Kidney capillary endothelial cell (primary cell): ENCODE results near the gene ADIPOR1.
A peak's percentile ranks its signal among the peaks of the same experiment; 100 is the strongest.

Experiments
- DNase-seq: peaks from one replicate; pipeline ENCODE4 v3.0.0-alpha.2; 2018; ENCODE audit warnings: low spot score

Gene ADIPOR1

DNA sequence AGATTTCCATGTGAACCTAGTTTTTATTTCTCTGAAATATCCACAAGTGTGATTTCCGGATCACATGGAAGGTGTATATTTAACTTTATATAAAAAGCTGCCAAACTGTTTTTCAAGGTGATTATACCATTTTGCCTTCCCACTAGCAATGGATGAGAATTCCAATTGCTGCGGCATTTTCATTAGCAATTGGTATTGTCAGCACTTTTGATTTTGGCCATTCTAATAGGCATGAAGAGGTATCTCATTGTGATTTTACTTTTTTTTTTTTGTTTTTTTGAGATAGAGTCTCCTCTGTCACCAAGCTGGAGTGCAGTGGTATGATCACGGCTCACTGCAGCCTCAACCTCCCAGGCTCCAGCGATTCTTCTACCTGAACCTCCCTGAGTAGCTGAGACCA is 13.9 kb upstream of the ADIPOR1 start:
- DNase-seq, result no peak

DNA sequence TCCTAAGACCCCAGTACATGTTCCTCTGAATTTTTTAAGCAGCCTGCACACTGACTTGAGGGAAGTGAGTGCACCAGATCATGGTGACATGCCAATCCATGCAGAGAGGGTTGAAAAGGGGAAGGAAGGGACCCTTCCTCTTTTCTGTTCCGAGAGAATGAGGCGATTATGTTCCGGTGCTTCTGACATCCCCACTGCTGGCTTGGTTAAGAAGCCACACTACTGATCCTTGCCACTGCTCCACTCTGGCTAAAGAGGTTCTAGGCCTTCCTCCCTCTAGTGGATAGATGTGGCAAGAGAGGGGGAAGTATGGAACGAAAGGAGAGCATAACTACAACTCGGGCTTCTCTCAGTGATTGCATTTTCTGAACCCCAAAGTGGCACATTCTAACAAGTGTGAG is 10.8 kb upstream of the ADIPOR1 start:
- DNase-seq, result peak; percentile 60

DNA sequence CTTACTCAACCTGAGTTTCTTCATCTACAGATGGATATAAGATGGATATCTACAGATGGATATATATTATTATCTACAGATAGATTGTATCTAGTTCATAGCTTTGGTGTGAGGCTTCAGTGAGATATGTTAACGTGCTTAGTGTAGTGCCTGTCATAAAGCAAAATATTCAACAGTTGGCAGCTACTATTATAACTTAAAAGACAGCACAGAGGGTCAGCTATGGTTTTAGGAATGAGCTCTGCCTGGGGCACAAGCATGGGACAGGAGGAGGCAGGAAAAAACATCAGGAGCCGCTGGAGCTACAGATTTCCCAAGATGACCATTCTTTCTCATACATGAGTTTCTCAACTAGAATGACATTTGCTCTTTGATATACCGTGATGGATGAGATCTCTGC is 10.2 kb upstream of the ADIPOR1 start:
- no peak for DNase-seq

DNA sequence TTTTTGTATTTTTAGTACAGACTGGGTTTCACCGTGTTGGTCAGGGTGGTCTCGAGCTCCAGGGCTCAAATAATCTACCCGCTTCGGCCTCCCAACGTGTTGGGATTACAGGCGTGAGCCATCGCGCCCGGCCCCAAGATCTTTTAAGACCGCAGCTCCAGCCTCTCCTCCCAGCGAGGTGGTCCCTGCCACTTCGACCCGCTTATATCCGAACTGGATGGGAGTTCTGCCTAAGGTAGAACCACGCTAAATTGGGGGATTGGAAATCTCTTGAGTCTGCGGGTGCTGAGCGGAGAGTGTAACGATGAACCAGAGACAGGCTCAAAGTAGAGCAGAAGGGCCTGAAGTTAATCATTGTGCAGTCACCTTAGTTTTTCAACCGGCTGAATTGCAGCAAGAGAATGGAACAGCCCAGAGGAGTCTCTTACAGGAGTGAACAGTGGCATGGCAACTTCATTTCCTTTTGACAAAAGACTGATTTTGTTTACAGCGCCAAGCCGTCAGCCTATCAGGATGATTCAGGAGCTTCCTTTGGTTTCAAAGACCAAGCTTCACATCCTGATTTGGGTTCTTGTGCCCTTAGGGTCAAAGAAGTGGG is 9.7 kb upstream of the ADIPOR1 start:
- peak; percentile 60 for DNase-seq

DNA sequence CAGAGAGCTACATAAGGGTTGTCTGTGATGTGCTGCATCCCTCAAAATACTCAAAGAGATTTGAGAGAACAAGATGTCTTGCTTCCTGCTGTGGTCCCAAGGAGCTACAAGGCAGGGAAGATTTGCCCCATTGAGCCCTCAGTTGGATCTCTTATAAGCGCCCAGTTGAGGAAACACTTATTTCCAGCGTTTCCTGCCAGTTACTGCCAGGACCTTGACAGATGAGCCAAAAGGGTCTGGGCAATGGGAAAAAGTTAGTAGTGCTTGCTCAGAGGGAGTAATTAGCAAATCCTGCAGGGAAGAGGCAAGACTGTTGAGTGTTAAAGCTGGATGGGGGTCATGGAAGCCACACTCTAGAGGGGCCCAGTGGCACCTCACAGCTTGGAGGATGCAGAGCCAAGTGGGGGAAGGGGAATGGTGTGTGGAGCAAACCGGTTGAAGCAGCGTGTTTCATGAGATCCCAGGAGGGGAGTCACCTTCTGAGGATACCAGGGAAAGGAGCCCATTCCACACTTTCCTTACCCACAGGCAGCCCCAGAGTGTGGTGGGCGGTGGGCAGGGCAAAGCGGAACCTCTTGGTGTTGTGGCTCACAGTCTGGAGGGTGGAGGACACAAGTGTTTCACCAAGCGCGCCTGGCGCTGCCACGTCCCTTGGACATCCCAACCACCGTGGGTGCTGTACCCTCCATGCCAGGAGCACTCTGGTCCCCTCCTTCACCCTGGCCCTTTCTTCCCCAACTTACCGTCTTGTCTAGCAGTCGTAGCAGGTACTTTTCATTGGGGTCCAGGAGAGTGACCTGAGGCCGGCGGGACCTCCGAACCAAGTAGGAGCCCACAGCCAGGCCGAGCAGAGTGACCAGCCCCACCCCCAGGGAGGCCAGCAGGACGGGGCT is 8.1 kb upstream of the ADIPOR1 start:
- no peak for DNase-seq

DNA sequence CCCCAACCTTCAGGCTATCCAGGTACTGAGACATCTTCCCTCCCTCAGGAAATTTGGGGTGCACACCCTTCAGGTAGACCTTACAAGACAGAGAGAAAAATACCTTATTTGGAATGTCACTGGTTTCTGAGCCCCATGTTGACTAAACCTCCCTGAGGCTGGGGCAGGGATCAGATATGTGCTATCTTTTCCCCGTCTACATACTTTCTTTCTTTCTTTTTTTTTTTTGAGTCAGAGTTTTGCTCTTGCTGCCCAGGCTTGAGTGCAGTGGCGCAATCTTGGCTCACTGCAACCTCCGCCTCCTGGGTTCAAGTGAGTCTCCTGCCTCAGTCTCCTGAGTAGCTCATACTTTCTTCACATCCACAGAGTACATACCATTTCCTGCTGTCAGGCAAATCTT is 7.3 kb upstream of the ADIPOR1 start:
- no peak for DNase-seq

DNA sequence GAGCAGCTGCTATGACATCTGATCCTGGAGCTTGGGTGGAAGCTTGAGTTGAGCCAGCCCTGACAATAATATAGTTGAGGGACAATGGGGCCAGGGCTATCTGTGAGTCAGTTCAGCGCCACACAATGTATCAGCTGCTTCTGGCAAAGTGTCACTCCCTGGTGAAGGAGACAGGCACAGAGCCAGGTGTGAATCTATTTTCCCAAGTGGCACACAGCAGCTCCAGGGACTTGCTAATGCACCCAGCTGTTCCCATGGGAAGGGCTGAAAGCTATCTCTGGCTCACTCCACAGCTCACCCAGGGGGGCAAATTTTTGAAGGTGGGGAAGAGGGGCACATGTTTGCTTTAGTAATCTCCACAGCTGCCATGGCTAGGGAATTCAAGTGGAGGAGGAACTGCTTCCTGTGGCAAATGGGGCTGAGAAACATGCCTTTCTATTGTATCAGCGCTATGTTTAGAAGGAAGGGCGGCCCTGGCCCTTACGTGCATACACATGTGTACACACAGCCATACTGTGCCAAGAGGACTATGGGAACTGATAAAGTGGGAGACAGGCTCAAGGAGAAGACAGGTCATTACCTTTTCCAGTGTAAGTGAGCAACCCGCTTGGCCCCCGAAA is 6.8 kb upstream of the ADIPOR1 start:
- no peak for DNase-seq

DNA sequence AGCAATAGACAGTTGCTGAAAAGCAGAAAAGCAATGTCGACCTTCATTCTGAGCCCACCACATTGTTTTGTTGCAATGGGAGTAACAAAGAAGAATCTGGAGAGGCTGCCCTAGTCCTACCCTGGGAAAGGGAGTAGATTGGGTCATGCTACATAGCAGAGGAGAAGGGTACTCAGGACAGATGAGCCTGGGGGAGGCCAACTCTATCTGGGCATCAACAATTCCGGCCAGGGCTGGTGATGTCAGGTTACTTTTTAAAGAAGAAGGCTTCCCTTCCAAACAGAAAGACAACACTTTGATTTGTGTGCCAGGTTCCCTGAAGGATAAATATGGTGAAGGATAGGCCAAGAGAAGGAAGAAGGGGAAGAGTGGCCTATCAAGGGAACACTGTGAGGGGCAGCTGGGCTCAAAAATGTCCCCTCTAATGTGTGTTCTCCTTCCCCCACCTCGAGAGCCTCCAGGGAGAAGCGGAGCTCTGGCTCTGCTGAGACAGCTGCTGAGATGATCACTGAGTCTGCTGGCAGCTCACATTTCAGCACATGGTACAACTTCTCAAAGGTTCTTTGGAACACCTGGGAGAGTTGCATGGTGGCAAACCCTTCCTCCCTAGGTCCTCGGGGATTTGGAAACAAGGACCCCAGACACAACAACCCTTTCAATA is 3.2 kb upstream of the ADIPOR1 start:
- DNase-seq, result no peak

DNA sequence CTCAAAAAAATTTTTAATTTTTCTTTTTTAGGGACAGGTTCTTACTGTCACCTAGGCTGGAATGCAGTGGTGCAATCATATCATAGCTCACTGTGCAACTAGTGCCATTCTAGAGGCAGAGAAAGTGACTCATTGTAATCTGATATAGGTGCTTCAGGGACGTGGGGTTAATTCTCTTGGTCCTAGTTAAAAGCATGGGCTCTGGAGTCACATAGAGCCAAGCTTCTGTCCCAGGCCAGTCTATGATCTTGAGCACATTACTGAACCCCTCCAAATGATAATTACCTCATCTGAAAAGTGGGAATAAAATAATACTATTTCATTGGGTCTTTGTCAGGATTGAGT is 1.1 kb upstream of the ADIPOR1 start:
- no peak for DNase-seq

DNA sequence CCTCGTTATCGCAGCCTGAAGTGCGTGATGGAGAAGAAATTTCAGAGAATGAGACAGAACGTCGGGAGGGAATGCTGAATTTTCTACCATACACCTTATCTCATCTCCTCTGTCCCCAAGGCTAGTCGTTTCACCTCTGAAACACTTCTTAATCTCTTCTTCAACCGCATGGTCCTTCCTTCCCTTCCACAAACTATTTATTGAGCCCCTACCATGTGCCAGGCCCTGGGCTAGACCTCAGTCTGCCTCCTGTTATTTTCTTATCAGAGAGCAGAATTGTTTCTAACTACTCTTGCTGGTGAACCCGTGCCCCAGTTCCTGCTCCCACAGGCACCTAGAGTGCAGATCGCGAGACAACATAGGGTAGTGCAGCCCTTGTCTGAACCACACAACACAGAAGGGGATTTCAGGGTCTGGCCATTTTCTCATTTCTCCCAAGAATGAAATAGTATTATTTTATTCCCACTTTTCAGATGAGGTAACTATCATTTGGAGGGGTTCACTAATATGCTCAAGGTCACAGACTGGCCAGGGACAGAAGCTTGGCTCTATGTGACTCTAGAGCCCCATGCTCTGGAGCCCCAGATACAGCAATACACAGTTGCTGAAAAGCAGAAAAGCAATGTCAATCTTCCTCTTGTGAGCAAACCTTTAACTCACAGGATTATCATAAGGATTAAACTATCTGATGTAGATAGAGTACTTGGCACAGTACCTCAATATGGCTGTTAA is 598 bp upstream of the ADIPOR1 start:
- DNase-seq, result no peak

DNA sequence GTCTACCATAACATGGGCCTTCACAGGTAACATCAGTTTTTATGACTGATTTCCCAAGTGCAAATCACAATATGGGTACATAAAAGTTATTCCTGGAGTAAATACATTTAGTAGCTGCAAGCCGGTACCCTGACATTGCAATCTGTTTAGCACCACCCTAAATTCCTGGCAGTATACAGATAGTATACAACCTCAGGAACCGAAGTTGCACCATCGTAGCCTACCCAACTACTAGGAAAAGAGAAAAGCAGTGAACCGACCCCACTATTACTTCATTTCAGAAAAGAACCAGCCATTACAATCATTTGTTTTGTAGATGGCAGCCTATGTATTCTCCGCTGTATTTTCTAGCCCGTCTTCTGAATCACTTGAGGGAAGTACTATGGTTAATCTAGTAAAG is 1.1 kb downstream of the ADIPOR1 start:
- DNase-seq, result no peak

DNA sequence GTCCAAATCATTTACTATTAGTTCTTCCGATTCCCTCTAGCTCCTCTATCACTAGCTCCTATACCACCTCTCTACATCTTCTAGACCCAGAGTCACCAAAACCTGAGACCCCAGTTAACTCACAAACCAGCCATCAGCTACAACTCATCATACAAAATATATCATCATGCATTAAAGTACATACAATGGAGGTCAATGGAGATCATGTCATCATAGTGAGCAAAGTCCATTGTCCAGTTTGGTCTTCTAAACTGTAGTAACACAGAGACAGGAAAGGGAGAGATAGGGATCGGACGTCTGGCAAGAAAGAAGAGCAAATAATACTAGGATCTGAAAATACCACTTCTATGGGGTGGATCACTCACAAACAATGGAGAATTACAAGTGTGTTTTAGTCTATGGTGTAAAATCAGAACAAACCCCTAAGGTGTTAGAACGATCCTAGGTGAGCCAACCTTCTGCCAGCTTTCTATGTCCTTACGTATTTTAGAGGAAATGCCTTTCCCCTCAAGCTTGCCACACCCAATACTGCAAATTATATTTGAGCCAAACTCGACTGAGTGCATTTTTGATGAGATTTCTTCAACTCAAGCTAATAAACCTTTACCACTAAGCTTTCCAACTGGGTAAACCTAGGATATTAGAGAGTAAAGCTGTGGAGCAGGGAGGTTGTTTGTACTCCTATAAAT is 3.9 kb downstream of the ADIPOR1 start:
- peak; percentile 2 for DNase-seq

DNA sequence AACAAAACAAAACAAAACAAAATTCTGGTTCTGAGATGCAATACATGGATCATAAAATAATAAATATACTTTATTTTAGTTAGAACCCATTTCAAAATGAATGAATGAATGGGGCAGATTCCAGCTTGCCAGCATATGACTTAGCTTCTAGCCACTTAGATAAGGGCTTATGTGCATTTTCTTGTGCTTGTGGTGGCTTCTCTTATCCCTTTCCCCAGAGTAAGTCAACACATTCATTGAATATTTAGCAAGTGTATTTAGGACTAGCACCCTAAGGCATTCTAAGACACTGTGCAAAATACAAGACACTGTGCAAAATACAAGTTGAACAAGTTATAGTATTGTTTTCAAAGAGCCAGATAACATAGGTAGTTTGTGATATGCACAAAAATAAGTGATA is 4.7 kb downstream of the ADIPOR1 start:
- DNase-seq, result no peak

DNA sequence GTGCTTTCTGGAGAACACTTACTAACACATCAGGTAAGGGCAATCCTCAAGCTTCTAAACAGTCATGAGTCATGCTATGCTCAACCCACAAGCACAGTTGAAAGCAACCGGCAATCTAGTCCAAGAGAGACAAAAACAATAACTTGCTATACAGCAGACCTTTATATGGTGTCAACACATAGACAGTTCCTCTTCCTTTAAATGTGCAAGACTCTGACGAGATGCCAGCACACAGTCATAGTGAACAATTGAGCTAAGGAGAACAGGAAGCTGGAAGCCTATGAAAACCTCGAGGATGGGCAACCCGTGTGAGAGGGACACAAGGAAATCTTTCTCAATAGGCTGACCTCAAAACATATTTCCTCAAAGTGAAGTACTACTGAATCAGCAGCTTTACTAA is 5.3 kb downstream of the ADIPOR1 start:
- DNase-seq, result peak; percentile 88

DNA sequence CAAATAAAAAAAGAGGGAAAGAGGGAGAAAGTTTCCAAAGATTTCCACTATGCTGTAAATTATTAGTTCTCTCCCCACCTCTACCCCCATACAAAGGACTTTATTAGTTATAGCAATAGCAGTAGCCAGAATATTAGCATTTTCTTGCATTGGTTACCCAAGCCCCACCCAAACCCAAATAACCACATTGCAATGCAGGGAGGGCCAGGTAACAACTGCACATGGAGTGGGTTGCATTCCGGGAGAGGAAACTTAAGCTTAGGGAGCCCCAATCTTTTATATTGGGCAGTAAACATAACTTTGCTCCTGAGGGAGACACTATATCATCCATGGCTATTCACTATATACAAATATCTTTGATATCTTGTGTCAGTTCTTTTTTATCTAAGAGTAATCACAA is 6.0 kb downstream of the ADIPOR1 start:
- DNase-seq, result no peak

DNA sequence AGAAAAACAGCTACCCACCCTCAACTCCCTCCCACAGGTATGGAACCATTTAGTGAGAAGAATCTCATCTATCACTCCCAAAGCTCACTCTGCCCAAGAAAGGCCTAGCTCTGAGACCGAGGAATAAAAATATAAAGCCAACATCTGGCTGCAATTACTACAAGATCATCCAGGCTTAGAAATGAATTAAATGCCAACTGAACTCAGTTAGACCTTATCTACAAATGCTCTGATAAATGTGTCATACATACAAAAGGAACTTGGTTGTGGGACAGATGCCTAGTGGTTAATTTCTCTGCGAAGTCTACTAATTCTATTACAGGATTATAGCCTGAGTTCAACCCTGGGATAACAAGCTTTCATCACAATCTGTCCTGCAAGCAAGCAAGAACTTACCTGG is 6.7 kb downstream of the ADIPOR1 start:
- no peak for DNase-seq

DNA sequence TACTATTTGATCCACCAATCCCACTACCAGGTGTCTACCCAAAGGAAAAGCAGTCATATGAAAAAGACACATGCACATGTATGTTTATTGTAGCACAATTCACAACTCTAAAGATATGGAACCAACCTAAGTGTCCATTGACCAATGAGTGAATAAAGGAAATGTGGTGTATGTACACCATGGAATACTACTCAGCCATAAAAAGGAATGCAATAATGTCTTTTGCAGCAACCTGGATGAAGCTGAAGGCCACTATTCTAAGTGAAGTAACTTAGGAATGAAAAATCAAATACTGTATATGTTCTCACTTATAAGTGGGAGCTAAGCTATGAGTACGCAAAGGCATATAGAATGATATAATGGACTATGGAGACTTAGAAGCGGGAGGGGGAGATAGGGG is 12.6 kb downstream of the ADIPOR1 start:
- no peak for DNase-seq

DNA sequence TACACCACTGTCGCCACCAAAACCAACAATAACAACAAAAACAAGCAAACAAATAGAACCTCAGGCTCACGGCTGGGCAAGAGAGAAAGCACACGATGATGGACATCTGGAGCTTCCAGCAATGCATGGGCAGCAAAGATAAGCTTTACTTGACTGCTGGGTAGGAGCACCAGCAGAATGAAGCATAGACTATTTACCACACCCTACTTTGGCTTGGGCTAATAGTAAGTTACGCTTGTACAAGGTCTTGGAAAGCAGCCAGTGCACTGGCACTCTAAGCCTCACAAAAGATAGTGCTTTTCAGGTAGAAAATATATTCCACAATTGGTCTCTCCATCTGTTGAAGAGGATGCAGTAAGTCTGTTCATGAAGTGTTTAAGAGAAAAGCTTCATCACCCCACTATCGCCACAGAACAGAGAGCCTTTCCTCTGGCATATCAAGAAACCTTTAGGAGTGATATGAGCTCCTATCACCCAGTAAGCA is 13.6 kb downstream of the ADIPOR1 start:
- DNase-seq, result no peak

DNA sequence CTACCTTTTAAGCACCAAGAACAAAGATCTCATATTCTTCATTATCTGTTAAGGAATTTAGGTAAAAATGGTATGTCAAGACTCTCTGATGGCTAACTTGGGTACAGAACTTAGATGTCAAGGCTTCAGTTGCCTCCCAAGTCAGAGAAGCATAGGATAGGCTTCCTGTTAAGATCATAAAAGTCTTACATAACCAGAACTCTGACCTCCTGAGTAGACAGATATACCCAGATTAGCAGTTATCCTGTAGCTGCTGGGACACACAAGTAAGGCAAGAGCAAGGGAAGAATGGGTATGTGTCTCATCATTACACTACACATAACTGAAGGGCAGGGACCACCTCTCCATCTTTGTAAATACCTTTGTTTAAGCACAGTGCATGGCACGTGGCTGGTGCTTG is 15.7 kb downstream of the ADIPOR1 start:
- DNase-seq, result no peak

DNA sequence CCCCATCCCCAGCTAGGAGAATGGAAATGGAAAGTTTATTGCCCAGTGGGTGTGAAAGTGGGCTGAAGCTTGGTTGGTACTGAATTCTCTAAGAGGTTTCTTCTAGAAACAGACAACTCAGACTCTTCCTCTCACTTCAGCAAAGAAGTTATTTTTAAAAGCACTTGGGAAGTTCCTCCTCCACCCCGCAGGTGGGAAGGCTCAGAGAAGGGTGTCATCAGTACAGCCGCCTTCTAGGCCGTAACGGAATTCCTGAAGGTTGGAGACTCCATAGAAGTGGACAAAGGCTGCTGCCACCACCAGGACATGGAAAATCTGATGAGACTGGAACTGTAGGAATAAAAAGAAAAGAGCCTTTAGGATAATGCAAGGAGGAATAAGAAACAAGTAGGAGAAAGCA is 16.7 kb downstream of the ADIPOR1 start:
- no peak for DNase-seq

DNA sequence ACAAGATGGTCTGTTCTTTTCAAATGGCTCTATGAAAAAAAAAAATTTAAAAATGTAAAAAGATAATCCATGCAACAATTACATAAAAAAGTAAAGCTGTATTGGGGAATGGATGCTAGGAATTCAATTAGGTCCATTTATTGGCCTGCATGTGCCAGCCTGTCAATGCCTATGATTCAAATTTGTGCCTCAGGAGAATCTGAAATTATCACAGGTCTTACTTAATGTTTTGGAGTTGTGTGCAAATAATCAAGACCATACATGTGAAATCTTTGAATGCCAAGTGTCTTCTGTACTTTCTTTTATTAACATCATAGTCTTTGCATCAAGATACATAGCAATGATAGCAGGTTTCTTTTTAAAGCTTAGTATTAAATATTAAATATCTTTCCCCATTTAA is 17.6 kb downstream of the ADIPOR1 start:
- no peak for DNase-seq
